Stimulated activated CD4-positive, alpha-beta T cell treated with anti-CD3 and anti-CD28 coated beads, Interleukin-12 subunit alpha, Interleukin-12 subunit beta, amount 100 ng/mL, for 24 hours (primary cell): ENCODE measurements around the gene LRTM2.

Source experiments
- DNase-seq, 2 experiments: peaks; one replicate each; pipeline ENCODE4 v3.0.0-alpha.2; 2020; ENCODE audit warnings: low read depth in 2 of 2

Gene LRTM2

DNA sequence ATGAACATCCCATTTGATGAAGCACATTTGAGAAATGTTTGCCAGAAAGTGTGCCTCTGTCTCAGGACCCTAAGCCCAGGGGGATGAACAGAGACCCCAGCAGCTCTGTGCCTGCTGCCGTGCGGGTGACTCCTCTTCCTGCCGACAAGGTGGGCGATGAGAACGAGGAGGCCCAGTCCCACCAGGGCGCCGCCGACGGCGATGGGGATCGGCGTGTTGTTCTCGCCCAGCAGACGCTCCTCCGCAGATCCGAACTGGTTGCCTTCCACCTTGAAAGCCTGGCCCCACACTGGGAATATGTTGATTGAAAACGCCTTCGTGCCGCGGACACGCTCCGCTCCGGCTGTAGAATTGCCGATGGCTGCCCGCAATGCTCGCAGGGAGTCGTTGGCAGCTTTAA, 44.1 kb downstream of the LRTM2 start:
- no peak for DNase-seq

DNA sequence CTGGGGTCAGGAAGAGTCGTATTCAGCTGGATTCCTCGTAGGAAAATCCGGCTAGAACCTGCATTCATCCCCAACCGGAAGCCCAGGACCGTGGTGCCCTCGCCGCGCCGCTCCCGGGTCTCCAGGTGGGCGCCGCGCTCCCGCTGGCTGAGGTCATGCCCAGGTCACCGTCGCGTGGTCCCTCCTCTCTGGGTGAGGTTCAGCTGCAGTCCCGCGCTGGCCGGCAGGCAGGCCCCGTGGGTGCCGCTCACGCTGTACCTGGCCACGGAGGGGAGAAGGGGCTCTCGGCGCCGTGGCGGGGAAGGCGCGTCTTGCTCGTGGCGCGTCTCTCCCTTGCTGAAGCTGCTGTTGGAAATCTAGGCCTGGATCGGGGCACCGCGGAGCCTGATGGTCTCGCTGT, 44.5 kb downstream of the LRTM2 start:
- DNase-seq = no peak

GRCh38 chr12:1865284-1865866, 45.0 kb downstream of the LRTM2 start:
- DNase-seq = no peak

- no peak for DNase-seq
These were observed 48.8 kb downstream of the LRTM2 start for GRCh38 chr12:1869145-1869544.

DNA sequence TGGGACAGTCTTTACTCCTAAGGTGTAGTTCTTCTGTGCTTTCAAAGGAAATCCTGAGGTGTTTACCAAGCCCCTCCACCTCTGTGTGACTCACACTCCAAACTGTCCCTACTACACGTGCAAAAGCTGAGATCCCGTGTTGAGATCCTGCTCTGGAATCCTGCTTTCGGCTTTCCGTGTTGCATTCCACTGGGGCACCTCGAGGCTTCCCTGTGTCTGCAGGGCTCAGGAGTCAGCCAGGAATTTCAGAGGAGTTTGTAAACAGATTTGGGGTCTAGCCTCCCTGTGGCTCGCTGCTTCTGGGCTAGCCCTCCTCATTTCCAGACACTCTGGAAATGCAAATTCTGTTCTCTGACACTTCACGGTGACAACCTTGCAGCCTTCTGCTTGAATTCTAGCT, 49.7 kb downstream of the LRTM2 start:
- DNase-seq = no peak

DNA sequence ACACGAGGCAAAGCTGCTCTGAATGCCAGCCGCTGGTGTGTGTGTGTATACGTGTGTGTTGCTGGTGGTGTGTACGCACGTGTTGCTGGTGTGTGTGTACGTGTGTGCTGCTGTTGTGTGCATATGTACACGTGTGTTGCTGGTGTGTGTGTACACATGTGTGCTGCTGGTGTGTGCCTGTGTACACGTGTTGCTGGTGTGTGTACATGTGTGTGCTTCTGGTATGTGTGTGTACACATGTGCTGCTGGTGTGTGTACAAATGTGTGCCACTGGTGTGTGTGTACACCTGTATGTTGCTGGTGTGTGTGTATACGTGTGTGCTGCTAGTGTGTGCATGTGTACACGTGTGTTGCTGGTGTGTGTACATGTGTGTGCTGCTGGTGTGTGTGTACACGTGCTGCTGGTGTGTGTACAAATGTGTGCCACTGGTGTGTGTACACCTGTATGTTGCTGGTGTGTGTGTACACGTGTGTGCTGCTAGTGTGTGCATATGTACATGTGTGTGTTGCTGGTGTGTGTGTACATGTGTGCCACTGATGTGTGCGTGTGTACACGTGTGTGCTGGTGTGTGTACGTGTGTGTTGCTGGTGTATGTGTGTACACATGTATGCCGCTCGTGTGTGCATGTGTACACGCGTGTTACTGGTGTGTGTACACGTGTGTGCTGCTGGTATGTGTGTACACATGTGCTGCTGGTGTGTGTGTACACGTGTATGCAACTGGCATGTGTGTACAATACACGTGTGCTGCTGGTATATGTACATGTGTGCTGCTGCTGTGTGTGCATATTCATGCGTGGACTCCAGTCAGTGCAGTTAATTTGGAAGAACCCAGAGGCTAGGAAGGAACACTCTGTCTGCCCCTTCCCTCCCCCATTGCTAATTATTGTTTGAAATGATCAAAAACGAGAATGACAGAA, 50.9 kb downstream of the LRTM2 start:
- DNase-seq = no peak

GRCh38 chr12:1872001-1872400, 51.6 kb downstream of the LRTM2 start:
- DNase-seq = no peak

DNA sequence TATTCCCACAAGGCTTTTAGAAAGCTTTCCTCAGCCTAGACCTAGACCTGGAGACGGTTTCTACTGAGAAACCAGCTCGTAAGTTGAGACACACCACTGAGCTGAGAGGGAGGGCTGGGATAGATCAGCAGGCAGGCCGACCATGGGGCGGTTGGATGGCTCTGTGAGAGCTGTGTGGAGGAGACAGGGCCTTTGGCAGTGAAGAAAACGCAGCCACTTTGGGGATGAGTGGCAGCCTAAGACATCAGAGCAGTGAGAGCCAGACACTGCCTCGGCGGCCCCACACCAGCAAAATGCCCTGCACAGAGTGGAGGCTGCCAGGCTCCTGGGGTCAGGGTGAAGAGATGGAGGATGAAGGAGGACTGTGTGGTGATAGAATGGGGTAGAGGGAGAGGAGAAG, 52.1 kb downstream of the LRTM2 start:
- no peak for DNase-seq

- DNase-seq = no peak
These were observed 53.5 kb downstream of the LRTM2 start for GRCh38 chr12:1873531-1874510.

DNA sequence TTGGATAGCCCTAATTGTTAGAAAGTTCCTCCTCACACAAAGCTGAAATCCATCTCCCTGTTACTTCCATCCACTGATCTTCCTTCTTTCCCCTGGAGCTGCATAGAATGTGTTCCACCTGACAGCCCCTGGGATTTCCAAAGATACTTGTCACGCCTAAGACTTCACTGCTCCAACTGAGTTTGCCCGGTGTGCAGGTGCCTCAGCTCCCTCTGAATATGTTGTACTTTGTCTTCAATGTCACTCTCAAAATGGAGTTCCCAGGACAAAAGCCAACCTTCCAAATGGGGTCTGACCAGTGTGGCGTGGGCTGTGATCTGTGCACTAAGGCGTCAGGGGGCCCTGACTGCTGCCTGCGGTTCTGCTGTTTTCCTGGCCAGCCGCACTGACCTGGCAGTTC, 55.2 kb downstream of the LRTM2 start:
- no peak for DNase-seq

DNA sequence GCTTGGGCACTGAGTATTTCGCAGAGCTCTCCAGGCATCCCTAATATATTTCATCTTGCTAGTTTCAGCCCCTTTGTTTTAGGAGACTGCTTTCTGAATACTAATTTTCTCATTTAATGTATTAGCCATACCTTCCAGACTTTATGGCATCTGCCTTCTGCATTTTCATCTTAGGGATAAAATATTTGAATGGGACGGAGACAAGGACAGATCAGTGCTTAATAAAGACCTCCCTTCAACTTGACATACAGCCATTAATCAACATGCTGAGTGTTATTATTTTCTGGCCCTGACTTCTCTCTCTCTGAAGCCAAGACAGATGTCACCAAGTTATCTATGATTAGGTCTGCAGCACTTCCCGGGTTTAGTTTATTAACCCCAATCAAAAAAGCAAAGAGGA, 55.7 kb downstream of the LRTM2 start:
- DNase-seq = no peak

- DNase-seq = no peak
These were observed 57.0 kb downstream of the LRTM2 start for GRCh38 chr12:1877169-1877878.

- DNase-seq = no peak
These were observed 57.8 kb downstream of the LRTM2 start for GRCh38 chr12:1878214-1878613.

- DNase-seq = no peak
These were observed 58.3 kb downstream of the LRTM2 start for GRCh38 chr12:1878695-1879094.

DNA sequence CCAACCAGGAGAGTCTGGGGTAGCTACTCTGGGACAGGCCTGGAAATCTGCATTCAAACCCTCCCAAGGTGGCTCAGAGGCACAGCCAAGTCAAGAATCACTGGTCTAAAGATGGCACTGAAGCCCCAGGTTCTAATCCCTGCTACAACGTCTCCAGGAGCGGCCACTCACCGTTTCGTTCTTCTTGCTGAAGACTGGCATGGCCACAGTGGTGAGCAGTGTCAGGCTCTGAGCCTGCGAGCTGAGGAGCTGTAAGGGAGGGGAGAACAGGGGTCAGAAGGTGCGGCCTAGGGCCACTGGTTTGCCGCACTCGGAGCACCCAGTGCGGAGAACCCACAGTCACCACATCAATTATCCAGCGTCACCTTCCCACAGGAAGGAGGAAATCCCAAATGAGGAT, 59.3 kb downstream of the LRTM2 start:
- no peak for DNase-seq

- no peak for DNase-seq
These were observed 59.9 kb downstream of the LRTM2 start for GRCh38 chr12:1880153-1880845.

DNA sequence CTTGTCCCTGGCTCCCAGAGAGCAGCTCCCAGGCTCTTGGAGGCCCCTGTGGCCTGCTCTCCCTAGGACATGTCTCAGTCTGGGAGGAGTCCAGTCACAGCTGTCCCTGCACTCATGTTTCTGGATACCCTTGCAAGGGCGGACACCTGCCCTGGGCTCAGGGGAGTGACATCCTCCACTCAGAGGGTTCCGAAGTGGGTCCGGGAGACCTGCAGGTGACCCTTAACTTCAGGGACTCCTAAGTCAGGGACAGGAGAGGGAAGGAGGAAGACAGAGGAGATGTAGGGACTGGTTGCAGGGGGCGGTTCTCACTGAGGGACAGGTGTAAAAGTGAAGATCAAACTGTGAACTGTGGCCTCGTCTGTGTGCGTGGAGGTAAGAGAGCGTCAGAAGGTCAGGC, 60.5 kb downstream of the LRTM2 start:
- no peak for DNase-seq

GRCh38 chr12:1881301-1881700, 60.9 kb downstream of the LRTM2 start:
- DNase-seq = no peak

GRCh38 chr12:1881936-1882335, 61.6 kb downstream of the LRTM2 start:
- no peak for DNase-seq

DNA sequence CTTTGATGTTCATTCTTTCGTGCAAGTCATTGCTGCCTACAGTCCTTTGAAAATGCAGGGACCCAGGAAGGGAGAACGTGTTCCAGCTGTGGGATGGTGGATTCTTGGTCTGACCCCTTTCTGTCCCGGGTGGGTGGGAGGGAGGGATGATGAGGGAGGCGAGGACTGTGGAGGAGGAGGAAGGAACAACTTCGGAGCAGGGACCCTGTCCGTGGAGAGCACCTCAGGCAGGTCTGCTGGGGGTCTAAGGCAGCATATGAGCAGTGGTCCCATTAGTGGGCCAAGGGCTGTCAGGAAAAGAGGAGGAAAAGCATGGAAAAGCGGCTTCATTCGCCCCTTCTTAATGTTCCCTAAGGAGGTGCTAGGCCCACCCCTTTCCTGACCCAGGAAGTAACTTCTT, 62.0 kb downstream of the LRTM2 start:
- no peak for DNase-seq

DNA sequence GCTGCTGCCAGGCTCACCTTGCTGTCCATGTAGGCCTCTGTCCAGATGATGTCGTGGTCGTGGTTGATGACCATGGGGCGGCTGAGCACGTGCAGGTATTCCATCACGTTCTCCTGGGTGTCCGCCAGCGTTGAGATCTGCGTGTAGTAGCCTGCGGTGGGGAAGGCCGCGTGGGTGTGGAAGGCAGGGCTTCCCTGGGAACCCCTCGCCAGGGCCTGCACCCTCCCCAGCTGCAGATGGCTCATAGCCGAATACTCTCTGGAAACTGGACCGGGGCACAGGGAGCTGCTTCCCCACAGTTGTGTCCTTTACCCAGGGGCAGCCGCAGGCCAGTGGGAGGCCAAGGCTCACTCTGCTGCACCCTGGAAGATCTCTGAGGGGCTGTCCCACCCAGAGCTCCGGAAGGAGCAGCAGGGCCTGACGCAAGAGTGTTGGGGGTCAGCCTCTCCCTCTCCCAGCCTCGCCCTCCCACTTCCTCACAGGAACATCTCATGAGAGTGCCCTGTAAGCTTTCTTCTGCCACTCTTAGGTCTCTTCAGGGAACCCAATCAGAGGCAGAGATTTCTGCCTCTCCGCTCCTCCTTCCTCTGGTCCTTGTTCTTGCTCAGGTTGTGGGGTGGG, 62.6 kb downstream of the LRTM2 start:
- no peak for DNase-seq
